Stimulated activated CD4-positive, alpha-beta T cell treated with anti-CD3 and anti-CD28 coated beads, Interleukin-2, amount 100 ng/mL, for 4 hours (primary cell): ENCODE measurements around the gene ANK3.

Experiments
- DNase-seq: peaks from one replicate; pipeline ENCODE4 v3.0.0-alpha.2; 2020; ENCODE audit warnings: low read depth

ANK3 gene

GRCh38 chr10:60277656-60278055, 112.0 kb downstream of the ANK3 start:
- no peak for DNase-seq

GRCh38 chr10:60276232-60276631, 113.4 kb downstream of the ANK3 start:
- DNase-seq = no peak

- DNase-seq = no peak
Measured at GRCh38 chr10:60271319-60272040, 118.2 kb downstream of the ANK3 start.

GRCh38 chr10:60270426-60270825, 119.2 kb downstream of the ANK3 start:
- DNase-seq = no peak

- no peak for DNase-seq
Measured at GRCh38 chr10:60267802-60268201, 121.9 kb downstream of the ANK3 start.

- DNase-seq = no peak
Measured at GRCh38 chr10:60266513-60266912, 123.2 kb downstream of the ANK3 start.

GRCh38 chr10:60262647-60263126, 127.0 kb downstream of the ANK3 start:
- DNase-seq = no peak

- DNase-seq = no peak
Measured at GRCh38 chr10:60260321-60260720, 129.4 kb downstream of the ANK3 start.

GRCh38 chr10:60258429-60258797, 131.3 kb downstream of the ANK3 start:
- no peak for DNase-seq

GRCh38 chr10:60257767-60258428, 131.8 kb downstream of the ANK3 start:
- no peak for DNase-seq

GRCh38 chr10:60254776-60255175, 134.9 kb downstream of the ANK3 start:
- no peak for DNase-seq

GRCh38 chr10:60253484-60253883, 136.2 kb downstream of the ANK3 start:
- DNase-seq = no peak

GRCh38 chr10:60252688-60253087, 137.0 kb downstream of the ANK3 start:
- DNase-seq = no peak

GRCh38 chr10:60246382-60246781, 143.3 kb downstream of the ANK3 start:
- no peak for DNase-seq

- no peak for DNase-seq
Measured at GRCh38 chr10:60239228-60239627, 150.4 kb downstream of the ANK3 start.

GRCh38 chr10:60238759-60239100, 150.9 kb downstream of the ANK3 start:
- DNase-seq = no peak

GRCh38 chr10:60237977-60238758, 151.5 kb downstream of the ANK3 start:
- no peak for DNase-seq

- DNase-seq = no peak
Measured at GRCh38 chr10:60236869-60237524, 152.7 kb downstream of the ANK3 start.

GRCh38 chr10:60235001-60235400, 154.7 kb downstream of the ANK3 start:
- DNase-seq = no peak

- no peak for DNase-seq
Measured at GRCh38 chr10:60234551-60234950, 155.1 kb downstream of the ANK3 start.

- DNase-seq = no peak
Measured at GRCh38 chr10:60230892-60231291, 158.8 kb downstream of the ANK3 start.

- no peak for DNase-seq
Measured at GRCh38 chr10:60224066-60224705, 165.5 kb downstream of the ANK3 start.
